Small intestine (tissue), 7 donors: ENCODE results near the gene PDE2A. TPM values are rescaled to one million over a fixed set of nuclear protein-coding genes. Genes with fewer than 3 reads are reported as not detected.

Experiments
- DNase-seq, 2 donors: peaks; one replicate each; pipeline versions ENCODE4 v3.0.0 to v3.0.0-alpha.2; 2013
- FAIRE-seq: peaks from 2 replicates; lab custom pipeline; 2012; peaks lifted over from hg19 to GRCh38; lab: Jason Lieb, UNC
- H3K27ac ChIP-seq, 3 donors: one replicate each; pipeline ENCODE4 v1.5.1; 2013; ENCODE audit warnings: low read length in 2 of 3, mild to moderate bottlenecking in 2 of 3, control low read depth in 1 of 3, inconsistent platforms in 1 of 3, low read depth in 1 of 3, moderate library complexity in 1 of 3
- H3K27me3 ChIP-seq, 3 donors: one replicate each; pipeline ENCODE4 v1.6.1; 2013; ENCODE audit warnings: low read length in 3 of 3, inconsistent platforms in 1 of 3; ENCODE audit not compliant: control insufficient read depth in 3 of 3, insufficient read depth in 3 of 3
- H3K36me3 ChIP-seq, 3 donors: one replicate each; pipeline ENCODE4 v1.6.1; 2013; ENCODE audit warnings: low read length in 3 of 3, inconsistent platforms in 1 of 3, low read depth in 1 of 3, mild to moderate bottlenecking in 1 of 3, moderate library complexity in 1 of 3; ENCODE audit not compliant: control insufficient read depth in 3 of 3, insufficient read depth in 2 of 3
- H3K4me1 ChIP-seq, 3 donors: one replicate each; pipeline ENCODE4 v1.6.1; 2013; ENCODE audit warnings: low read length in 2 of 3, inconsistent platforms in 1 of 3, low read depth in 1 of 3, mild to moderate bottlenecking in 1 of 3, moderate library complexity in 1 of 3; ENCODE audit not compliant: control insufficient read depth in 3 of 3, insufficient read depth in 2 of 3
- H3K4me3 ChIP-seq, 3 donors: one replicate each; pipeline ENCODE4 v1.5.1; 2013; ENCODE audit warnings: low read length in 3 of 3, control low read depth in 1 of 3, inconsistent platforms in 1 of 3, low read depth in 1 of 3, mild to moderate bottlenecking in 1 of 3, moderate library complexity in 1 of 3
- H3K9me3 ChIP-seq, 2 donors: one replicate each; pipeline ENCODE4 v1.6.1; 2013; ENCODE audit warnings: low read depth in 1 of 2, low read length in 1 of 2; ENCODE audit not compliant: control insufficient read depth in 2 of 2, insufficient read depth in 1 of 2
- WGBS, 3 donors: extraction: QIAGEN DNeasy Blood & Tissue Kit; methylation state at CpG; one replicate each; pipeline ENCODE4 v1.1.7; 2013; 5-methylcytosine and 5-hydroxymethylcytosine counted together
- polyA plus RNA-seq, 4 donors: library from polyadenylated mRNA; stranded (reverse) in 3 of 4; unstranded in 1 of 4; fragments of 200-250 nt in 3 of 4; fragments of 120-200 nt in 1 of 4; gene quantifications; one replicate each; pipeline versions ENCODE4 v1.2.1 to v1.2.3, GENCODE V29; 2013
- donor health status: healthy with polysubstance abuse.
- donor health status: control.
- donor health status: control.
- donor health status: Bipolar disorder and iron deficiency.
- donor health status: healthy.

The PDE2A gene
- polyA plus RNA-seq, 4 donors, result 1.8 to 31.6 (median 7.4) TPM

DNA sequence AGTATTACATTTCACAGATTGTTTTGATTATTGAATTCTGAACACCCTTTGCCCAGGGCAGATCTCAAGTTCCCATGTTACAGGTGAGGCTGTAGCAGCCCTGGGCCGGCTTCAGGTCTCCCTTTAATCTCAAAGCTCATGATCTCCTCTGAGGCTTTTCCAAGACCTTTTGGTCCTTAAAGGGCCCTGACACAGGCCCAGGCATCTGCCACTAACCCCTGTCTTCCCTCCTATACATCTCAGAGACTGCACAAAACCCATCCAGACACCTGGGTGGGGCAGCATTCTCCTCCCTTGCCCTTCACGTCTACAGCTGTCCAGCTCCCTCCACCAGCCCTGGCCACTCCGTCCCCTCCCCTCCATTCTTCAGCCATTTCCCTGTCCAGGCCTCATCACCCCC lies 37.8 kb downstream of the PDE2A start:
- no peak overlapping the region for H3K4me3 ChIP-seq
- WGBS, 3 donors, result 52 to 67% (median 62%) methylated on average over 3 of the region's 3 CpGs

GRCh38 chr11:72635933-72636332 lies 38.3 kb downstream of the PDE2A start:
- no peak for FAIRE-seq
- Histone ChIP-seq H3K36me3 (no peaks in the 10 kb centered on the region), H3K27me3 (peaks cover 0 to 39% (median 13%) of the 10 kb centered on the region in 3 donors), H3K4me3 (no peak overlapping the region), H3K9me3 (no peaks in the 10 kb centered on the region), H3K4me1 (no peaks in the 10 kb centered on the region), H3K27ac (no peak overlapping the region)
- 61 to 71% (median 63%) methylated on average over 6 of the region's 6 CpGs for WGBS, 3 donors
- no peak for DNase-seq

More for the DNA sequence above, 37.8 kb downstream of the PDE2A start:
- peaks cover 0 to 44% (median 13%) of the 10 kb centered on the region in 3 donors for H3K27me3 ChIP-seq
- no peak overlapping the region for H3K27ac ChIP-seq
- H3K36me3 ChIP-seq, result no peaks in the 10 kb centered on the region
- FAIRE-seq (no peak), DNase-seq (no peak)
- no peaks in the 10 kb centered on the region for H3K4me1 ChIP-seq
- H3K9me3 ChIP-seq, result no peaks in the 10 kb centered on the region

DNA sequence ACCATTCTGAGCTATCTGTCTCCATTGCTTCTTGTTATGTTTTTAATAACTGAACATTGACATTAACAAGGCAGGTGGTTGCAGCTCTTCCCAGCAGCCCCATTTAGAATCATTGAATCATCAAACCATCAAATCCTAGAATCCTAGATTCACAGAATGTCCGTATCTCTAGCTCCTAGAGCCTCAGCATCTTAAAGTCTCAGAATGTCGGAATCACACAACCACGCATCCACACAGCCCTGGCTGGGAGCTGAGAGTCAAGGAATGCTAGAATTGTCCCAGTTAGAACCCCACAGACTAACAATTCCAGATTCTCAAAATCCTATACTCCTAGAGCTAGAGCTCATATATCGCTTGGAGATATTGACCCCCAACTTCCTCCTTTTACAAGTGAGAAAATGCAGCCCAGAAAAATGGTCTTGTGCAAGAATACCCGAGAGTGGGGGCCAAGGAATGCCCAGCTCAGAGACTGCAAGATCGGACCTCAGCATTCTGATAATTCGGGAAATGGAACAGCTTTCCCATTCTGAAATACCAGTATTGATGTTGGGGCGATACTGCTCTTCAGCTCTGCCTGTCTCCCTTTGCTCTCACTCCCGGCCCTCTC lies 38.8 kb downstream of the PDE2A start:
- Histone ChIP-seq H3K27me3 (peaks cover 0 to 34% (median 11%) of the 10 kb centered on the region in 3 donors), H3K4me1 (no peaks in the 10 kb centered on the region), H3K27ac (peak overlapping the region in 1 of 3 donors; percentile 8), H3K36me3 (no peaks in the 10 kb centered on the region), H3K4me3 (no peak overlapping the region), H3K9me3 (no peaks in the 10 kb centered on the region)
- DNase-seq (no peak), FAIRE-seq (no peak)
- WGBS, 3 donors, result 80 to 87% (median 81%) methylated on average over 9 of the region's 9 CpGs

GRCh38 chr11:72634472-72635095 lies 39.6 kb downstream of the PDE2A start:
- FAIRE-seq (no peak), DNase-seq (no peak)
- peaks cover 0 to 4% (median 0%) of the 10 kb centered on the region in 3 donors for H3K4me1 ChIP-seq
- 63 to 66% (median 64%) methylated on average over 7 of the region's 7 CpGs for WGBS, 3 donors
- H3K9me3 ChIP-seq, result no peaks in the 10 kb centered on the region
- peaks cover 0 to 26% (median 3%) of the 10 kb centered on the region in 3 donors for H3K27me3 ChIP-seq
- H3K27ac ChIP-seq, result peak overlapping the region in 1 of 3 donors; percentile 7
- no peak overlapping the region for H3K4me3 ChIP-seq
- H3K36me3 ChIP-seq, result no peaks in the 10 kb centered on the region

DNA sequence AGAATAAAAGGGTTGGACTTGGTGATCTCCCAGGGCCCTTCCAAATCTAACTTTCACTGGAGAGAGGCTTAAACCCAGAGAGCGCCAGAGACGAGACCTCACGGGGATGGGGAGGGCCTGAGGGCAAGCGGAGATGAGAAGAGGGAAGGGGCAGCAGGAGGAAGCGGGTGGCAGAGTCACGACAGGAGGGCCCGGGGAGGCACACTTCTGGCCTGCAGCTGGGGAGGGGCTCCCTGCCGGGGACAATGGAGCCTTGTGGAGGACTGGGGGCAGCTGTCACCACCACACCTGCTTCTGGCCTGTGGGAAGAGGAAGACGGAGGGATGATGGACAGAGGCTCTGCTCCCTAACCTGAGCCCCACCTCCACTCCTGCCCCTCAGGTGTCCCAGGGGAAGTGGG lies 40.2 kb downstream of the PDE2A start:
- WGBS, 3 donors, result 77 to 80% (median 79%) methylated on average over 9 of the region's 9 CpGs
- DNase-seq, result no peak
- H3K27ac ChIP-seq, result peak overlapping the region in 2 of 3 donors; percentile 7 to 18
- no peaks in the 10 kb centered on the region for H3K9me3 ChIP-seq
- no peaks in the 10 kb centered on the region for H3K36me3 ChIP-seq
- FAIRE-seq, result no peak
- peaks cover 0 to 4% (median 0%) of the 10 kb centered on the region in 3 donors for H3K4me1 ChIP-seq
- H3K27me3 ChIP-seq, result peaks cover 0 to 20% (median 0%) of the 10 kb centered on the region in 3 donors
- H3K4me3 ChIP-seq, result no peak overlapping the region

- H3K9me3 ChIP-seq, result no peaks in the 10 kb centered on the region
- WGBS, 3 donors, result 60 to 70% (median 69%) methylated on average over 4 of the region's 4 CpGs
- no peak overlapping the region for H3K4me3 ChIP-seq
- no peaks in the 10 kb centered on the region for H3K36me3 ChIP-seq
- peaks cover 0 to 18% (median 0%) of the 10 kb centered on the region in 3 donors for H3K27me3 ChIP-seq
- peaks cover 0 to 4% (median 0%) of the 10 kb centered on the region in 3 donors for H3K4me1 ChIP-seq
- H3K27ac ChIP-seq, result peak overlapping the region in 1 of 3 donors; percentile 39
- no peak for FAIRE-seq
- DNase-seq, result no peak
Measured at GRCh38 chr11:72633068-72633467, 41.2 kb downstream of the PDE2A start.

GRCh38 chr11:72631806-72632731 lies 42.2 kb downstream of the PDE2A start:
- 74 to 83% (median 80%) methylated on average over 18 of the region's 18 CpGs for WGBS, 3 donors
- no peak overlapping the region for H3K4me3 ChIP-seq
- DNase-seq, result no peak
- peak overlapping the region in 1 of 3 donors; percentile 51 for H3K27ac ChIP-seq
- no peaks in the 10 kb centered on the region for H3K9me3 ChIP-seq
- peaks cover 0 to 13% (median 0%) of the 10 kb centered on the region in 3 donors for H3K27me3 ChIP-seq
- peaks cover 0 to 2% (median 0%) of the 10 kb centered on the region in 3 donors for H3K36me3 ChIP-seq
- no peak for FAIRE-seq
- H3K4me1 ChIP-seq, result peaks cover 0 to 4% (median 0%) of the 10 kb centered on the region in 3 donors
